Nephron (organoid): ENCODE results near the gene PPT1.

Source experiments
- H3K27ac Mint-ChIP-seq, 3 experiments: 2 replicates each; pipeline ENCODE4 v1.8.0; 2020; ENCODE audit warnings: mixed read lengths in 3 of 3, mild to moderate bottlenecking in 2 of 3, moderate library complexity in 1 of 3
- H3K27me3 Mint-ChIP-seq: 2 replicates; pipeline ENCODE4 v1.8.0; 2021; ENCODE audit warnings: low read depth, mild to moderate bottlenecking, moderate library complexity, mixed read lengths
- H3K36me3 Mint-ChIP-seq: 2 replicates; pipeline ENCODE4 v1.8.0; 2020; ENCODE audit warnings: low read depth, mixed read lengths
- H3K4me1 Mint-ChIP-seq: 2 replicates; pipeline ENCODE4 v1.8.0; 2020; ENCODE audit warnings: mixed read lengths
- H3K4me3 Mint-ChIP-seq, 3 experiments: 2 replicates each; pipeline ENCODE4 v1.8.0; 2020; ENCODE audit warnings: mild to moderate bottlenecking in 3 of 3, mixed read lengths in 3 of 3, moderate library complexity in 2 of 3
- H3K9me3 Mint-ChIP-seq: 2 replicates; pipeline ENCODE4 v1.8.0; 2020; ENCODE audit warnings: mixed read lengths
- TF ChIP-seq, protein P1 (sequence below), 3 experiments: fragments of 200-600 bp; sonication (generic); IDR thresholded peaks; one replicate each; pipeline ENCODE4 v1.5.0; 2021; ENCODE audit warnings: antibody characterized with exemption in 3 of 3; ENCODE audit not compliant: unreplicated experiment in 3 of 3

PPT1 gene

DNA sequence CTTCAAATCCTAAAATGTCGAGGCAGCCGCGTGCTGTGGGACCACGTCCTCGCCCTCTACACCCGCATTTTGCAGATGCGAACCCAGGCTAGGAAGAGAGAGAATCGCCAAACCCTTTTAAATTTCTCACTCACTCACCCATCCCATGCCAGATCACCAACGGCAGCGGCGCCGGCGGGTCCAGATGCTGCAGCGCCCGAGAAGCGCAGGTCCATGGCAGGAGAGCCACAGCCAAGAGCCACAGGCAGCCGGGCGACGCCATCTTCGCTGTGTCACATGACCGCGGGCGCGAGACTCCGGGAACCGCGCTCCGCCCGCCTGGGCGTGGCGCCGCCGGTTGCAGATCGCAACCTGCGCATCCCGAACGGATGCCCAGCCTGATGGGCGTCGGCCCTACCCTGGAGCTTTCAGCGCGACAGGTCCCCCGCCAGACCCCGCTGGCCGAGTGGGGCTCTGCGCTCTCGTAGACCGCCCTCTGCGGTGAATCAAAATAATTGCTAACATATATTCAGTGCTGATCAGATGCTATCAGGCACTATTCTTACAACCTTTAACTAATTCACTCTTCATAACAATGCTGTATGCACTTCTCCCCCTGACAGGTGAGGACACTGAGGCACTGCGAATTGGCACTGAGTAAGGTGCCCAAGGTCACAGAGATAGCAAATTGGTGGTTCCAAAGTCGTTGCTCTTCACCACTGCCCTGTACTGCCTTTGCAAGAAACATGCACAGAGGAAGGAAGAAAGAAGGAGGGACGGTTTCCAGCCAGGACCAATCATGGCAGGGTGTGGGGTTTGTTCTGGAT, at the start of gene PPT1:
Gene PPT1 (minus strand): TSS at position 276 of the 806 bp plus-strand sequence. CDS start 14 bp downstream, at position 262.
- Mint-ChIP-seq H3K36me3 (peaks cover 13% of the 10 kb centered on the region), H3K4me3 (peak within 1 kb of the TSS; percentile 94 to 97 (median 95))

DNA sequence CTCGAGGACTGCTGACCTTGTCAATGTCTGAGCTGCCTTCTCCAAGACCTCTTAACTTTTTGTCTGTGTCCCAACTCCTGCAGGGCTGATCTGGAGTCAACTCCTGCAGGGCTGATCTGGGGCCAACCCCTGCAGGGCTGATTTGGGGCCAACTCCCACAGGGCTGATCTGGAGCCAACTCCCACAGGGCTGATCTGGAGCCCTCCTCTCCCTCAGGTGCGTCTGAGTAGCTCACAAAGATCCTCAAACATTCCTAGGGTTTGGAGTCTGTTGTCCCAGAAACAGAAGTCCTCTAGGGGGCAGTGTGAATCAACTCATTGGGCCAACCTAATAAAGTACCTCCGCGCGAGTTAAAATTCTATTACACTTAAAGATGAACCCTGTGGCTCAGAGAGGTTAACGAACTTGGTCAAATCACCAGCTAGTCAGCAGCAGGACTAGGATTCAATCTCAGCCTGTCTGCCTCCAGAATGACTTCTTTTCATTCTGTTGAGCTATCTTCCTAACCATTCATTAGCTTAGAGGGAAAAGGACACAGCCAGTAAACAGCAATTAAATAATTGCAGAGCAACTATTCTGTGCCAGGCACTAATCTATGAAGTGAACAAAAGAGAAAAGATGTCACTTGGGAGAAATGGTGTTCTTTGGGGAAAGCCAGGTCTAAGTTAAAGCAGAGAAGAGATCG, 47.0 kb upstream of the PPT1 start:
- Mint-ChIP-seq H3K4me1 (no peaks in the 10 kb centered on the region), H3K4me3 (no peak overlapping the region), H3K27me3 (peaks cover 71% of the 10 kb centered on the region), H3K9me3 (no peaks in the 10 kb centered on the region), H3K27ac (no peak overlapping the region), H3K36me3 (no peaks in the 10 kb centered on the region)
- TF ChIP-seq, protein P1, sequence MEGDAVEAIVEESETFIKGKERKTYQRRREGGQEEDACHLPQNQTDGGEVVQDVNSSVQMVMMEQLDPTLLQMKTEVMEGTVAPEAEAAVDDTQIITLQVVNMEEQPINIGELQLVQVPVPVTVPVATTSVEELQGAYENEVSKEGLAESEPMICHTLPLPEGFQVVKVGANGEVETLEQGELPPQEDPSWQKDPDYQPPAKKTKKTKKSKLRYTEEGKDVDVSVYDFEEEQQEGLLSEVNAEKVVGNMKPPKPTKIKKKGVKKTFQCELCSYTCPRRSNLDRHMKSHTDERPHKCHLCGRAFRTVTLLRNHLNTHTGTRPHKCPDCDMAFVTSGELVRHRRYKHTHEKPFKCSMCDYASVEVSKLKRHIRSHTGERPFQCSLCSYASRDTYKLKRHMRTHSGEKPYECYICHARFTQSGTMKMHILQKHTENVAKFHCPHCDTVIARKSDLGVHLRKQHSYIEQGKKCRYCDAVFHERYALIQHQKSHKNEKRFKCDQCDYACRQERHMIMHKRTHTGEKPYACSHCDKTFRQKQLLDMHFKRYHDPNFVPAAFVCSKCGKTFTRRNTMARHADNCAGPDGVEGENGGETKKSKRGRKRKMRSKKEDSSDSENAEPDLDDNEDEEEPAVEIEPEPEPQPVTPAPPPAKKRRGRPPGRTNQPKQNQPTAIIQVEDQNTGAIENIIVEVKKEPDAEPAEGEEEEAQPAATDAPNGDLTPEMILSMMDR (IDR thresholded peaks at IDR 0.05; ENCODE audit: unreplicated experiment in 3 of 3): peak; percentile 67 to 69 (median 69)

More for the DNA sequence above, at the start of gene PPT1:
- H3K4me1 Mint-ChIP-seq: peaks cover 10% of the 10 kb centered on the region
- H3K27me3 Mint-ChIP-seq: peaks cover 18% of the 10 kb centered on the region
- peak within 1 kb of the TSS; percentile 45 to 82 (median 46) for H3K27ac Mint-ChIP-seq
- peaks cover under 1% of the 10 kb centered on the region for H3K9me3 Mint-ChIP-seq
- TF ChIP-seq, protein P1 (IDR thresholded peaks at IDR 0.05; ENCODE audit: unreplicated experiment in 3 of 3): peak in 2 of 3 experiments; percentile 20 to 37

DNA sequence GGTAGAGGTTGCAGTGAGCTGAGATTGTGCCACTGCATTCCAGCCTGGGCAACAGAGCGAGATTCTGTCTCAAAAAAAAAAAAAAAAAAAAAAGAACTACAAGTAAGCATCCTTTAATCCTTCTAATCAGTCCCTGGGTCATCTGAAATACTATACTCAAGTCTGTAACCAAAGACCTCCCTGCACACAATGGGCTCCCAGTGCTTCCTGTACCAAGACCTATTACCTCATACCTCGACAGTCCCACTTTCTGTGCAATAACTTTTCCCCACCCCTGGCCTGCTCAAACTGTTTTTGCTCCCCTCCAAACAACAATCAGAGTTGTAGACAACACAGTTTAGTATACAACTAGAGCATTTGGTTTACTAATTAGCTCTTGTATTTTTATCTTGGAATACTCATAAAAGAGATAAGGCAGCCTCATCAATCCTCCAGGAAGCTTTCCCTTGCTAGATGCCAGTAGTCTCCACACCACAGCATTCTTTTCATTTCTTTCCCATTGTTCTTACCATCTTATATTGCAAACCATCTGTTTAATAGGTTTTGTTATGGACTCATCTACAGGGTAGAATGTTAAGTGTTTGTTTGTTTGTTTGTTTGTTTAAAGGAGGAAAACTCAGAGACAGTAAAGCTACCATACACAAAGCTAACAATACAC, 45.0 kb upstream of the PPT1 start:
- H3K36me3 Mint-ChIP-seq: no peaks in the 10 kb centered on the region
- TF ChIP-seq, protein P1 (IDR thresholded peaks at IDR 0.05; ENCODE audit: unreplicated experiment in 3 of 3): no peak
- no peaks in the 10 kb centered on the region for H3K9me3 Mint-ChIP-seq
- no peak overlapping the region for H3K4me3 Mint-ChIP-seq
- H3K27me3 Mint-ChIP-seq: peaks cover 54% of the 10 kb centered on the region
- H3K4me1 Mint-ChIP-seq: no peaks in the 10 kb centered on the region
- H3K27ac Mint-ChIP-seq: no peak overlapping the region

DNA sequence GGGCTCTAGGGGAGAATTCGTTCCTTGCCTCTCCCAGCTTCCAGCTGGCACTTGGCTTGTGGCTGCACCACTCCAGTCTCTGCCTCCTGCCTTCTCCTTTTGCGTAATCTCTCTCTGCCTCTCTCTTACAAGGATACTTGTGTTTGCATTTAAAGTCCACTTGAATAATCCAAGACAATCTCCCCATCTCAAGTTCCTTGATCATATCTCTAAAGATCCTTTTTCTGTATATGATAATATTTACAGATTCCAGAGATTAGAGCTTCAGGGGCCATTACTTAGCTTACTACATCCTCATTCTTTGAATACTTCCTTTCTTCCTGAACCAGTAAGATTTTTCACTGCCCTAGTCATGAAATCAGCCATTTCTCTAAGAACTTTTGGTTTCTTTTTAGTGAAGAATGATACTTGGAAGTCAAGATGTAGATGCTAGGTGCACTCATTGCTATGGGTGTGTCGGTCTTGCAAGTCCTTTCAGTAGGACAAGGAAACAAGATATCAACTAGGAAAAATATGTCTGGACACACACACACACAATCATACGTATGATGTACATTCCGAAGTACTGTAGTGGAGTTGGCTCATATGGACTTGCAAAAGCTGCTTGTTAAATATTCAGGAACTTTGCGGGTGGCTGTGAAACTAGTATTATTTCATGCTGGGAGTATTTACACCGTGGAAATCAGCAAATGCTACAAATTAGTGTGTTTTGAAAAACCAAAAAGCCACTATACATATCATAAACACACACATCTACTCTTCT, 43.3 kb upstream of the PPT1 start:
- TF ChIP-seq, protein P1 (IDR thresholded peaks at IDR 0.05; ENCODE audit: unreplicated experiment in 3 of 3): no peak
- Mint-ChIP-seq H3K9me3 (no peaks in the 10 kb centered on the region), H3K4me3 (no peak overlapping the region), H3K27me3 (peaks cover 43% of the 10 kb centered on the region), H3K4me1 (no peaks in the 10 kb centered on the region), H3K36me3 (no peaks in the 10 kb centered on the region), H3K27ac (no peak overlapping the region)

GRCh38 chr1:40133839-40134238, 36.8 kb upstream of the PPT1 start:
- Mint-ChIP-seq H3K4me1 (no peaks in the 10 kb centered on the region), H3K27ac (no peak overlapping the region), H3K4me3 (no peak overlapping the region), H3K9me3 (peaks cover 6% of the 10 kb centered on the region), H3K27me3 (peaks cover 19% of the 10 kb centered on the region), H3K36me3 (no peaks in the 10 kb centered on the region)
- TF ChIP-seq, protein P1 (IDR thresholded peaks at IDR 0.05; ENCODE audit: unreplicated experiment in 3 of 3): no peak
